Transverse colon (tissue), 3 donors: ENCODE measurements around the gene MYO18B.

Experiments
- POLR2A ChIP-seq: fragments of 450-650 bp; IDR thresholded peaks from one replicate; pipeline ENCODE4 v1.6.1; 2016; ENCODE audit warnings: antibody characterized with exemption, mild to moderate bottlenecking, moderate library complexity
- TF ChIP-seq, protein P1 (sequence below), 5 experiments: fragments of 200-600 bp in 3 of 5; fragments of 450-650 bp in 2 of 5; sonication (generic) in 3 of 5; IDR thresholded peaks; 1 replicate in 2 of 5; 2 replicates in 3 of 5; pipeline ENCODE4 v1.5.1; 2016 to 2017; ENCODE audit warnings: antibody characterized with exemption in 5 of 5, inconsistent platforms in 3 of 5, mild to moderate bottlenecking in 2 of 5, moderate library complexity in 1 of 5

DNA sequence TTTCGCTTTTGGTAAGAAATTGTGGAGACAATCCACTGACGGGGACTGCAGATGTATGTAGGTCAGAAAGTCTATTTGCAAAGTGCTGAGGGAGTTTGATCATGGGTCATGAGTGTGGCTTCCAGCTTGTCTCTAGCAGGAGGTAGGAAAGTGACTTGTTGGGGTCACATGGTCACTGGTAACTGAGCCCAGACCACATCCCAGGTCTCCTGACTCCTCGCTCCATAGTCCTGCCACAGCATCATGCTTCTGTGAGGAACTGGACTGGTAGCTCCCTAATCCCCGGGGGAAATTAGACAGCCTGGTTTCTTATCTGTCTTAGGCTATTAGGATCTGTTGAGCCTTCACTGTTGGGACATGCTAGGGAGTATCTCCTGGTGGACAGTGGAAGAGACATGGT, 142.1 kb downstream of the MYO18B start:
- TF ChIP-seq, protein P1, sequence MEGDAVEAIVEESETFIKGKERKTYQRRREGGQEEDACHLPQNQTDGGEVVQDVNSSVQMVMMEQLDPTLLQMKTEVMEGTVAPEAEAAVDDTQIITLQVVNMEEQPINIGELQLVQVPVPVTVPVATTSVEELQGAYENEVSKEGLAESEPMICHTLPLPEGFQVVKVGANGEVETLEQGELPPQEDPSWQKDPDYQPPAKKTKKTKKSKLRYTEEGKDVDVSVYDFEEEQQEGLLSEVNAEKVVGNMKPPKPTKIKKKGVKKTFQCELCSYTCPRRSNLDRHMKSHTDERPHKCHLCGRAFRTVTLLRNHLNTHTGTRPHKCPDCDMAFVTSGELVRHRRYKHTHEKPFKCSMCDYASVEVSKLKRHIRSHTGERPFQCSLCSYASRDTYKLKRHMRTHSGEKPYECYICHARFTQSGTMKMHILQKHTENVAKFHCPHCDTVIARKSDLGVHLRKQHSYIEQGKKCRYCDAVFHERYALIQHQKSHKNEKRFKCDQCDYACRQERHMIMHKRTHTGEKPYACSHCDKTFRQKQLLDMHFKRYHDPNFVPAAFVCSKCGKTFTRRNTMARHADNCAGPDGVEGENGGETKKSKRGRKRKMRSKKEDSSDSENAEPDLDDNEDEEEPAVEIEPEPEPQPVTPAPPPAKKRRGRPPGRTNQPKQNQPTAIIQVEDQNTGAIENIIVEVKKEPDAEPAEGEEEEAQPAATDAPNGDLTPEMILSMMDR (IDR thresholded peaks at IDR 0.05): no peak
- no peak for TF ChIP-seq POLR2A
